Activated CD8-positive, alpha-beta memory T cell treated with anti-CD3 and anti-CD28 coated beads, Interleukin-2, amount 50 U/mL, for 24 hours (primary cell): ENCODE measurements around the gene FRAS1.
"Not testable (repeated sequence)": the region's sequence is repeated elsewhere in the genome, so short reads cannot be mapped to it uniquely, and the experiment has no call there.

Experiments
- DNase-seq: peaks from one replicate; pipeline ENCODE4 v3.0.0-alpha.2; 2020; ENCODE audit errors: extremely low read depth

FRAS1 gene

GRCh38 chr4:78510681-78511080, 453.6 kb downstream of the FRAS1 start:
- DNase-seq: no peak

DNA sequence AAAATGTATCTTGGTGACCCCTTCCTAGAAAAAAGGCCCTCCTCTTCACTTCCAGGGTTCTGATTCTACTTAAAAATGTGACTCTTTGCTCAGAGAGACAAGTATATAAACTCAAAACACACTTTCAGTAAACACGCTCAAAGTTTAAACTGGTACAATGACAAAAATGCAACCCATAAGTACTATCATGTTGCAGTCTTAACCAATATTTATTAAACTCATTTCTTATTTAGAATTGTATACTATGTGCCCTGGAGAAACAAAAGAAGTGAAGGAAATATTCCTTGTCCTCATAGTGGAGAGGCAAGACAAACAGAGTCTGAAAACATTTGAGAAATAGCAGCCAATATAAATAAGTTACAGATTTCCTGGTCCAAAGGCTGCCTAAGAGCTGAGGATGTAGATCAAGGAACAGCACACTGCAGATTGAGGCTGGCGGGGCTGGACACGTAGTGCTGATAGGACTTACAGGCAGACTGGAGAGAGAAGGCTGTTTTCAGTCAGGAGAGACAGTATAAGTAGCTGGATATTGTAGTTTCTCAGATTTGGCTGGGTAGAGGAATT, 455.3 kb downstream of the FRAS1 start:
- no peak for DNase-seq

GRCh38 chr4:78513411-78513975, 456.4 kb downstream of the FRAS1 start:
- no peak for DNase-seq

- DNase-seq: no peak
These were observed 460.0 kb downstream of the FRAS1 start for GRCh38 chr4:78517050-78517652.

GRCh38 chr4:78518561-78518960, 461.4 kb downstream of the FRAS1 start:
- no peak for DNase-seq

GRCh38 chr4:78519962-78520361, 462.8 kb downstream of the FRAS1 start:
- DNase-seq: no peak

- no peak for DNase-seq
These were observed 463.7 kb downstream of the FRAS1 start for GRCh38 chr4:78520808-78521226.

DNA sequence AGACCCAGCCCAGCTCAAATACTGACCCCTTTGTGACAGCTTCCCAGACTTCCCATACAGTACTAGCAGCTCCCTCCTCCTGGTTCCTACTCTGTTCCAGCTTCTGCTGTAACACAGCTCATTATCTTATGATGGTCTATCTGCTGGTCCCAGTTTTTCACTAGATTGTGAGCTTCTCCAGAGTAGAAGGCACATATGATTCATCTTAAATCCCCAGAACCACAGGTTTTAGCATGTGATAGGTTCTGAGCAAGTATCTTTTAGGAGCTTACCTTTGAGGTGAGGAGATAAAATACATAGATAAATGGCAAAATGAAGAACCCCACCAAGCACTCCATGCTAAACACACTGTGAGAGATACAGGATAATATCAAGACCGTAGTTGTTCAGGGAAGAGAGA, 466.9 kb downstream of the FRAS1 start:
- DNase-seq: no peak

GRCh38 chr4:78525559-78525958, 468.4 kb downstream of the FRAS1 start:
- DNase-seq: no peak

- DNase-seq: no peak
These were observed 470.0 kb downstream of the FRAS1 start for GRCh38 chr4:78527103-78527502.

- DNase-seq: no peak
These were observed 470.4 kb downstream of the FRAS1 start for GRCh38 chr4:78527555-78527954.

- no peak for DNase-seq
These were observed 471.2 kb downstream of the FRAS1 start for GRCh38 chr4:78528327-78528726.

DNA sequence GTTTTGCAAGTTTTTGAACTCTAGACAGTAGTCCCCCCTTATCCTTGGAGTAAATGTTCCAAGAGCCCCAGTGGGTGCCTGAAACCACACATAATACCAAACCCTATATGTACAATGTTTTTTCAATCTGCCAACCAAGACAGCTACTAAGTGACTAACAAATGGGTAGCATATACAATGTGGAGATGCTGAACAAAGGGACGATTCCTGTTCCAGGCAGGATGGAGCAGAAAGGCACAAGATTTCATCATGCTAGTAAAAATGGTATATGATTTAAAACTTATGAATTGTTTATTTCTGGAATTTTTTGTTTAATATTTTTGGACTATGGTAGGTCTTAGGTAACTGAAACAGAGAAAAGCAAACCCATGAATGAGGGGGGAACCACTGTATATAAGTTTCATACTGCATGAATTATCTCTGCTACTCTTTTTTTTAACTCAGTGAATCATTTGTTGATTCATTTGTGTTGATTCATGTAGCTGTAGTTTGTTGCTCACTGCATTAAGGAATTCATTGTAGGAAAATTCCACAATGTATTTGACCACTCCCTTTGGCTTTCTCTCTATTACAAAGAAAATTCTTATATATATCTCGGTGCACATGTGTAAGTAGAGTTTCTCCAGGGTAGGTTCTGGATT, 472.6 kb downstream of the FRAS1 start:
- no peak for DNase-seq

DNA sequence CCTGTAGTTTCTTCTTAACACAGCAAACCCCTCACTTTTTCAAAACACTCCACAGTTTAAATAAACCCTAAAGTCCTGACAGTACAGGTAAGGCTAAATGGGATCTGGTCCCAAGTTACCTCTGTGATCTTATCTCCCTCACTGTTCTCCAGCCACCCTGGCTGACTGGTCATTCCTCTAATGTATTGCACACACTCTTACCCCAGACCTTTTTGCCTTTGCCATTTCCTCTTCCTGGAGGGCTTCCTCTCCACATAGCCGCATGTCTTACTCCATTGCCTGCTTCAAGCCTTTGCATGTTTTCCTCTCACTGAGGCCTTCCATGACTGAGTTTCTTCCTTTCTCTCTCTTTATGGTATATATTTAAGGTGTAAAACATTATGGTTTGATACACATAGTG, 474.9 kb downstream of the FRAS1 start:
- no peak for DNase-seq

DNA sequence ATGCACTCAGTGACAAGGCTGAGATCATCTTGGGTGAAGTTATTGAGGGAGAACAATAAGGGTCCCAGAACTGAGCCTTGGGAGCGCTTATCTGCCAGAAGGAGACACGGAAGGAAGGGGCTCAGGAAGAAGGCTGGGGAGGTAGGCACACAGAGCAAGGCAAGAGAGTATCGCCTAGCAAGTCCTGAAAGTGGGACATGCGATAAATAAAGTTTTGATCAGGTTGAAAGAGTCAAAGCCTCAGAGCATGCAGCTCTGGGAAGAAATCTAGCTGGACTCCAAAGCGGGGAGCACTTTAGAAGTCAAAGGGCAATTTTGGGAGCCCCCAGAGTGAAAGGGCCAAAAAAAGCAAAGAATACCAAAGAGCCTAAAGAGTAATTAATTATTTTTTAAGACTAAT, 476.7 kb downstream of the FRAS1 start:
- no peak for DNase-seq

DNA sequence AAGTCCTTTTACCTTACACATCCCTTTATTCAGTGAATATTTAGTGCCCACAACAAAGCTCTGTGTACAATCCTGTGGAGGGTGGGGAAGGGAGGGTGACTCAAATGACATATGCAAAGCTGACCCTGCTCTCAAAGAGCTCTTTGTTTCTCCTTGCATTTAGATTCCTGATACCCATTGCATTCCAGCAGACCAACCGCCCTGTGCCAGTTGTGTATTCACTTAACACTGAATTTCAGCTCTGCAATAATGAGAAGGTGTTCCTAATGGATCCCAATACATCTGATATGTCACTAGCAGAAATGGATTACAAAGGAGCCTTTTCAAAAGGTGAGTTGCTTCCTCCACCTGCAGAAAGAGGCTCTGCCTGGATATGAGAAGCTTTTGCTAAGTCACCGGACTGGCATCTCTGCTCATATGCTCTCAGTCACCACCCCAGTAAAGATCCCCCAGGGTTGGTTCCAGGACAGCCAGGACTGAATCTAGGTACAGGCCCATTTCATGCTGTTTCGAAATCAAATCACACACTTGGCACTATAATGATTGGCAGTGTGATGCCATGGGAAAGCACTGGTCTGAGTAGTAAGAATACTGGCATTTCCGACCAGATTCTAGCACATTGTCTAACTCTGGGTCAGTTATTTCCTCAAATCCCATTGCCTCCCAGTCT, 477.3 kb downstream of the FRAS1 start:
- DNase-seq: no peak

DNA sequence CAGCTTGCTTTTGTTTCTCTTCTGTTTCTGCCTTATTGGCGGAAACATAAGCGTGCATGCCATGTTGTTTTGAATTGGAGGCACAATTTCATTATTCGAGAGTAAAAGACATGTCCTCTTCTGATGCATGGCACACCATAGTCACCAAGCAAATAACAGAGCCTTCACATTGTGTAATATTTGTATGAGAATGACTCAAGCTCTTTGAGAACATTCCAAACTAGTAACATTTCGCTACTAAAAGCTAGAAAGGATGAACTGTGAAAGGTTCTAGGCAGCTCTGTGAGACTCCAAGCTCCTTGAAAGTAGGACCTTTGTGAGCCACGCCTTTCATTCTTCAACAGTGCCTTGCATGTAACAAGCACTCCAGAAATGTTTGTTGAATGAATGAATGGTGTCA, 485.2 kb downstream of the FRAS1 start:
- no peak for DNase-seq

DNA sequence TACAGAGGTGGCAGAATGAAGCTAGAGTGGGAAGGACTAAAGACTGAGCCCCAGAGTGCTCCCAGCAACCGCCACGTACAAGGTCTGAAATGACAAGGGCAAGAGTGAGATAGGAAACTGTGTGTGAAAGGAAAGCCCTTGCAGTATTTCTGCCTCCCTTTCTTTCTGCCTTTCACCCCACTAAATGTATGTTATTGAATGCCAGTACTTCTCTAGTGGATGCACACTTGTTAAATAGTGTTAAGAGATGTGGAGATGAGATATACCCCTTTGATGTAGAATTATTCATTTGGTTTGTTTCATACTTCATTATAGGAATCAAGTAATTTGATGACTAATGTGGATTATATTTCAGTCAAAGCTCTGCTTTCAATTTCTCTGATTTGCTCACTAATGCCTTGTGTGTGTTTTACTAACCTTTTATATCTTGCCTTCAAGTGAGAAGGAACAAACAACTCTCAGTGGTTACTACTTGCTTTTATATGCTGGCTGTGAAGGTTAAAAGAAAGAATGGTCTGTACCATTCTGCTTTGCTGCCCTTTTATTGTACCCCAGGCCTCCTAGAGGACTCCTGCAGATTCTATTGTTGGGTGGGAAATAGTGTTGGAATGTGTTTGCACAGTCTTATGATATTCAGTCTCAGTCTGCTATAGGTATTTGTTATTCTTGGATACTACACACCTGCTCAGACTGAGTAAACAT, 486.5 kb downstream of the FRAS1 start:
- DNase-seq: no peak

DNA sequence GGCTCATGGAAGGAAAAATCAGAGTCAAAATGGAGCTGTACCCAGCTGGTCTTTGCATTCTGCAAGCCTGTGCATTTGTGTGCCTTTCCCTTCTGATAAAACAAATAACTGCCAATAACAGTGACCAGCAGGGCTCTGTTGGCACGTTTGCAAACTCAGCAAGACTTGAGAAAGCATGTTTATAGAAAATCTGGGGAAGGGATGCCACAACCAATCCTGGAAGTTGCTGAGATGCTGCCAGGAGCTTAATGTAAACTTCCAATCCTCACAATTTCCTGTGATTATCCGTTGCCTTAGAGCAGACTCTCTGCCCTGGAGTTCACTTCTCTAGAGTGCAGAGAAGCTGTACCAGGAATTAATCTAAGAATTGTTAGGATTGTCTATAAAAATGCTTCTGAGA, 487.6 kb downstream of the FRAS1 start:
- no peak for DNase-seq

DNA sequence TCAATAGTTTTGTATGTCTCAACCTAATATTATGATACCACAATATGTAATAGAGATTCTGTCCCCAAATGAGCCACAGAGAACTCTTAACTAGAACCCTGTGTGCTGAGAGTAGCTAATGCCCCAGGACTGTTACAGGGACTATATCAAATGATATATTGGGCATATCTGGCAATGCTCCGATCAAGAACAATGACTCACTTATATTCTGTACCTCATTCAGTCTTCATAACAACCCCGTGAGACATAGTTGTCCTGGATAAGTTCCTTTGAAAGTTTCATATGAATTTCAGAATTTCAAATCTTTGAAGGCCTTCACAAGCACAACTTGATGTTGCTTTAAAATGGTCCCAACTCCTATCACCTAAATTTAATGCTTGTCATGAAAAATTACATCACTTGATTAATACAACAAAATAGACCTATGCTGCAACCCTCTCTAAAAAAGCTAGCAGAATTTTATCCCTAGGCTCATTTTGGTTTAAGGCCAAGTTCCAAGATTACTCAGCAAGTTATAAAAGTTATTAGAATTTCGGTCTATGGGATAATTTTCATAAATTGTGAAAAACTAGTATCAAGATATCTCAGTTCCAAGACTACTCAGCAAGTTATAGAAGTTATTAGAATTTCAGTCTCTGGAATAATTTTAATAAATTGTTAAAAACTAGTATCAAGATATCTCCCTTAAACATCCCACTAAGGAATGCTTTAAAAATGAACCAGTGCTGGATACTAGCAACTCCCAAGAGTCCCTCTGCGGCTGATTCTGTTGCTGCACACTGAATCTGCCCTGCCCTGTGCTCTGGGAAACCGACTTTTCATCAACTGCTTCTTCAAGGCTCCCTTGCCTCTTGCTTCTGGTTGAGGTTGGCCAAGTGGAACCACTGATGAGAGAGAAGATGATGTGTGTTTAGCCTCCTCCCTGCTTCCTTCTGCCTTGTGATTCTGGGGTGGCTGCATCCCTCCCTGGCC, 488.4 kb downstream of the FRAS1 start:
- no peak for DNase-seq

GRCh38 chr4:78547899-78548298, 490.8 kb downstream of the FRAS1 start:
- not testable (repeated sequence) for DNase-seq
